Measurements from ENCODE around the gene EVC. TPM values are rescaled to one million over a fixed set of nuclear protein-coding genes. Genes with fewer than 3 reads are reported as not detected.

The EVC gene
- total RNA-seq: 6.7 TPM
- long read RNA-seq, partial matches to known transcripts: 0 of 1 reads
- long read RNA-seq, other reads (novel, unspliced or antisense): 1 of 1 reads

- intact Hi-C loops (cut with DNase I): loop anchor here (5.0 kb wide), 1 partner anchor 71 kb away; no protein-coding TSS in a partner anchor
- DNase-seq (ENCODE audit: missing footprints) (peak; percentile 86), ATAC-seq (peak; percentile 92)
Observed at GRCh38 chr4:5710961-5711478, at the start of gene EVC. Gene EVC, plus strand, starts transcription at chr4:5711201. Its CDS starts 180 bp downstream, at chr4:5711381.

- DNase-seq (ENCODE audit: missing footprints) (no peak), ATAC-seq (no peak)
- intact Hi-C loops (cut with DNase I): no loop called here
Observed at GRCh38 chr4:5661237-5661636, 49.8 kb upstream of the EVC start.

- DNase-seq (ENCODE audit: missing footprints): no peak
- intact Hi-C loops (cut with DNase I): no loop called here
- ATAC-seq: no peak
Observed at GRCh38 chr4:5662555-5662954, 48.4 kb upstream of the EVC start.

GRCh38 chr4:5664778-5665177 is 46.2 kb upstream of the EVC start:
- intact Hi-C loops (cut with DNase I): no loop called here
- DNase-seq (ENCODE audit: missing footprints) (no peak), ATAC-seq (no peak)

- DNase-seq (ENCODE audit: missing footprints) (no peak), ATAC-seq (no peak)
- intact Hi-C loops (cut with DNase I): no loop called here
Observed at GRCh38 chr4:5666741-5667140, 44.3 kb upstream of the EVC start.

GRCh38 chr4:5676763-5677162 is 34.2 kb upstream of the EVC start:
- DNase-seq (ENCODE audit: missing footprints) (no peak), ATAC-seq (no peak)
- intact Hi-C loops (cut with DNase I): no loop called here

GRCh38 chr4:5678977-5679376 is 32.0 kb upstream of the EVC start:
- DNase-seq (ENCODE audit: missing footprints): no peak
- intact Hi-C loops (cut with DNase I): no loop called here
- ATAC-seq: no peak

GRCh38 chr4:5683566-5683965 is 27.4 kb upstream of the EVC start:
- intact Hi-C loops (cut with DNase I): no loop called here
- ATAC-seq (peak; percentile 59), DNase-seq (ENCODE audit: missing footprints) (peak; percentile 67)

- no peak for ATAC-seq
- DNase-seq (ENCODE audit: missing footprints): no peak
- intact Hi-C loops (cut with DNase I): no loop called here
Observed at GRCh38 chr4:5685296-5685695, 25.7 kb upstream of the EVC start.

GRCh38 chr4:5686338-5686737 is 24.7 kb upstream of the EVC start:
- DNase-seq (ENCODE audit: missing footprints) (no peak), ATAC-seq (no peak)
- intact Hi-C loops (cut with DNase I): no loop called here

- ATAC-seq (no peak), DNase-seq (ENCODE audit: missing footprints) (no peak)
- intact Hi-C loops (cut with DNase I): no loop called here
Observed at GRCh38 chr4:5689065-5689464, 21.9 kb upstream of the EVC start.

- DNase-seq (ENCODE audit: missing footprints) (no peak), ATAC-seq (no peak)
- intact Hi-C loops (cut with DNase I): no loop called here
Observed at GRCh38 chr4:5691491-5692132, 19.4 kb upstream of the EVC start.

- no peak for ATAC-seq
- intact Hi-C loops (cut with DNase I): no loop called here
Observed at GRCh38 chr4:5693871-5694270, 17.1 kb upstream of the EVC start.

GRCh38 chr4:5696341-5696740 is 14.7 kb upstream of the EVC start:
- intact Hi-C loops (cut with DNase I): no loop called here
- no peak for ATAC-seq
- DNase-seq (ENCODE audit: missing footprints): no peak

More at GRCh38 chr4:5693871-5694270, 17.1 kb upstream of the EVC start:
- DNase-seq (ENCODE audit: missing footprints): no peak

- ATAC-seq (peak; percentile 15), DNase-seq (ENCODE audit: missing footprints) (no peak)
Observed at GRCh38 chr4:5700459-5700858, 10.5 kb upstream of the EVC start.

GRCh38 chr4:5701971-5702370 is 9.0 kb upstream of the EVC start:
- DNase-seq (ENCODE audit: missing footprints) (no peak), ATAC-seq (no peak)
- intact Hi-C loops (cut with DNase I): no loop called here

More at GRCh38 chr4:5700459-5700858, 10.5 kb upstream of the EVC start:
- intact Hi-C loops (cut with DNase I): no loop called here

GRCh38 chr4:5703831-5704230 is 7.2 kb upstream of the EVC start:
- no peak for ATAC-seq
- DNase-seq (ENCODE audit: missing footprints): no peak
- intact Hi-C loops (cut with DNase I): no loop called here

GRCh38 chr4:5704276-5704675 is 6.7 kb upstream of the EVC start:
- no peak for ATAC-seq
- intact Hi-C loops (cut with DNase I): no loop called here
- no peak for DNase-seq (ENCODE audit: missing footprints)

GRCh38 chr4:5705647-5706320 is 5.2 kb upstream of the EVC start:
- intact Hi-C loops (cut with DNase I): no loop called here
- no peak for DNase-seq (ENCODE audit: missing footprints)
- no peak for ATAC-seq

Data from Right ventricle myocardium inferior (tissue), 1 donor.